ENCODE measurements around the gene FLRT2.

The FLRT2 gene

DNA sequence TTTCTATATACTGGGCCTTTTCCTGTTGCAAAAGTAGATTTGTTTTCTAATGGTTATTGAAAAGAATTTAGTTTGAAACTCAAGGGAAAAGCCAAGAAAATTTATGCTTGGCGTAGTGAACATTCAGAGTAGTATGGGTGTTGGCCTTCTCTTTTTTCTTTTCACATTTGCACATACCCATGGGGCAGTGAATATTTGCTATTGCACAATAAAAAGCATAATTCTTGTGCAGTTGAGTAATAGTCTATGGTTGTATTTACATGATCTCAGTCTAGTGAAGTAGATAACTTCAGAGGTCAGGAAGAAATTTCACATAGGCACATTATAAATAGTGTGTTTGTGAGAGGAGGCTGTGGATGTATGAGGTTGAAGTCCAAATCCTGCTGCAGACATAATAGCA is 158.1 kb downstream of the FLRT2 start:
- no peak for DNase-seq (ENCODE audit: low read depth)
- TF ChIP-seq, protein P1, sequence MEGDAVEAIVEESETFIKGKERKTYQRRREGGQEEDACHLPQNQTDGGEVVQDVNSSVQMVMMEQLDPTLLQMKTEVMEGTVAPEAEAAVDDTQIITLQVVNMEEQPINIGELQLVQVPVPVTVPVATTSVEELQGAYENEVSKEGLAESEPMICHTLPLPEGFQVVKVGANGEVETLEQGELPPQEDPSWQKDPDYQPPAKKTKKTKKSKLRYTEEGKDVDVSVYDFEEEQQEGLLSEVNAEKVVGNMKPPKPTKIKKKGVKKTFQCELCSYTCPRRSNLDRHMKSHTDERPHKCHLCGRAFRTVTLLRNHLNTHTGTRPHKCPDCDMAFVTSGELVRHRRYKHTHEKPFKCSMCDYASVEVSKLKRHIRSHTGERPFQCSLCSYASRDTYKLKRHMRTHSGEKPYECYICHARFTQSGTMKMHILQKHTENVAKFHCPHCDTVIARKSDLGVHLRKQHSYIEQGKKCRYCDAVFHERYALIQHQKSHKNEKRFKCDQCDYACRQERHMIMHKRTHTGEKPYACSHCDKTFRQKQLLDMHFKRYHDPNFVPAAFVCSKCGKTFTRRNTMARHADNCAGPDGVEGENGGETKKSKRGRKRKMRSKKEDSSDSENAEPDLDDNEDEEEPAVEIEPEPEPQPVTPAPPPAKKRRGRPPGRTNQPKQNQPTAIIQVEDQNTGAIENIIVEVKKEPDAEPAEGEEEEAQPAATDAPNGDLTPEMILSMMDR (conservative IDR thresholded peaks at IDR 0.05; ENCODE audit: low read depth, low read length), result no peak
- no peak overlapping the region for H3K4me3 ChIP-seq (ENCODE audit: low read length)

DNA sequence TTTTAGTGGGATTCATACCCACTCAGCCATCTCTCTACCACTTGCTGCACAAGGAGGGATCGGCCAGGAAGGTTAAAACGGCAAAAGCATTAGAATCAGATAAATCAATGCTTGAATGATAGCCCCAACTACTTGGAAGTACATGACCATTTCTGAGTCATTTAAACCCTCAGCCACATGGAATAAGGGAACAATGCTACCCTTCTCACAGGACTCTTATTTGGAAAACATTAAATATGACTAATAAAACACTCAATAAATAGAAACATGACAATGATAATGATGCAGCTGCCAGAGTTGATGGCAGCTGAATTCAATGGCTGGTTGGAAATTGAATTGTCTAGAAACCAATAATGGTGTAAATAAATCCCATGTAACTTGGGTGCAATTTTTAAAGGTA is 165.4 kb downstream of the FLRT2 start:
- no peak overlapping the region for H3K4me3 ChIP-seq (ENCODE audit: low read length)
- DNase-seq (ENCODE audit: low read depth), result no peak
- TF ChIP-seq, protein P1 (conservative IDR thresholded peaks at IDR 0.05; ENCODE audit: low read depth, low read length), result no peak

DNA sequence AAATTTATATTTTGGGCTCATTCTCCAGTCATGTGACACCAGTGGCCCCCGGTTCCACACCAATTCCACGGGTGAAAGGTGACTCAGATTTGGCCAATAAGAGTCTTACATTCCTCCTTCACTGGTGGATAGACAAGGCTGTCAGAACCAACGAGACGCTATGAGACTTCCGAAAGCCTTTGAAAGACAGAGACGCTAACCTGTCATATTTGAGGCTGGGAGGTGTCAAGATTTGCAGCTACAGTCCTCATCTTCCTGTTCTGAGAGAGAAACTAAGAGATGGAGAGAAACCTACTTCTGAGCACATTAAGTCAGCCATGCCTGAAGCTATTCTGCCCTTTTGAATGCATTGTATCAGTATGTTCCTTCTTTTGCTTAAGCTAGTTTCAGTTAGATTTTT is 171.2 kb downstream of the FLRT2 start:
- TF ChIP-seq, protein P1 (conservative IDR thresholded peaks at IDR 0.05; ENCODE audit: low read depth, low read length), result no peak
- DNase-seq (ENCODE audit: low read depth), result no peak
- no peak overlapping the region for H3K4me3 ChIP-seq (ENCODE audit: low read length)

DNA sequence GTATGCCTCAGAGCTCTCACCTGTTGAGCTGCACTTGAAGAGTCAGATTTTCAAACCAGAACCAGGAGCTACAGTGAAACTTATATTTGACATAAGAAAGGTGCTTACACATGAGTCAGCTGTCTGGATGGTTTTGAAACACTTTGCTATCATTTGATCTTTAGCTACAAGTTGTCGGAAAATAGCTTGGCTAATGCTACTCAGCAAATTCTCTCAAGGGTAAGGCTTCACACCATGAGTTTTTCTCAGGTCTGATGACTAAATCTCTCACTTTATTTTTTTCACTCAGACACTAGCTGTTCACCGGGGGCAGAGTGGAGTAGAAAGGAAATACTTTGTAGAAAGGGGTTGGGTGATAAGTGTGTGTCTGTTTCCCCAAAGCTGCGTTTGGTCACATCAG is 171.8 kb downstream of the FLRT2 start:
- DNase-seq (ENCODE audit: low read depth), result peak; percentile 35
- no peak overlapping the region for H3K4me3 ChIP-seq (ENCODE audit: low read length)
- TF ChIP-seq, protein P1 (conservative IDR thresholded peaks at IDR 0.05; ENCODE audit: low read depth, low read length), result no peak

DNA sequence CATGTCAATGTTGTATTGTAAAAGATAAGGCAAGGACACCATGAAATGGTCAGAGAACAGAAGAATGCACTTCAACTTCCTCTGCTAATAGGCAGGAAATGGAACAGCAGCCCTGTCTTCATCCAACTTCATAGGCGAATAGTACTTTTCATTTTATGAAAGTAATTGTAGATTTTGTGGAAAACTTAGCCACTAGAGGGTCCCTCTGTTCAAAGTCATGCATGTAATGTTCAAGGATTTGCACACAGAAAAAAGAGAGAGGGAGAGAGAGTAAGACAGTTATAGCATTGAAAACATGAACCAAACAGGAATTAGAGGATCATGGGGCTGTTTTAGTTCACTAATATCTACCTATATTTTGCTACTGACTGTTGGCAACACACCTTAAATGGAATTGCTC is 172.2 kb downstream of the FLRT2 start:
- DNase-seq (ENCODE audit: low read depth), result no peak
- no peak overlapping the region for H3K4me3 ChIP-seq (ENCODE audit: low read length)
- TF ChIP-seq, protein P1 (conservative IDR thresholded peaks at IDR 0.05; ENCODE audit: low read depth, low read length), result no peak

DNA sequence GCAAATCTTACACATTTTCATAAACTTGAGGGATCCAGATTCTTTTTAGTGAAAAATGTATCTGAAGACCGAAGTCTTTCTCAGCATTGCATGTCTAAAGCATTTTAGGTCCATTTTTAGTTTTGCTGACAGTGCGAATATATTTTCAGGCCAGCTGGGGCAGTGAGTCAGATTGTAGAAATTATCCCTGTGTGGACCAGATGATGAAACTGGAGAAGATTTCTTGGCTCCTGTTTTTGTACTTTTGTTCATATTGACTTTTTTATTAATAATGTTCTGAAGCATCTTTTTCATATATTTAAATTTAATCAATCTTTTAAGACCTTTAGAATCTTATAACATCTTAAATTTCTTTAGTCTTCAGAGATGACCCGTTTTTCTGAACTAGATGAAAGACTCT is 173.1 kb downstream of the FLRT2 start:
- TF ChIP-seq, protein P1 (conservative IDR thresholded peaks at IDR 0.05; ENCODE audit: low read depth, low read length), result no peak
- no peak for DNase-seq (ENCODE audit: low read depth)

More for the DNA sequence above, 173.1 kb downstream of the FLRT2 start:
- no peak overlapping the region for H3K4me3 ChIP-seq (ENCODE audit: low read length)

All from retinal pigment epithelial cell (primary cell).